ENCODE measurements around the gene SERINC2. TPM values are rescaled to one million over a fixed set of nuclear protein-coding genes. Genes with fewer than 3 reads are reported as not detected.

Gene SERINC2
- total and polyA plus RNA-seq, 10 of the 15 experiments (the other 5 are each of a cell fraction or from before 2014, with no cell fraction given) = 0.02 to 9.4 (median 0.50) TPM

DNA sequence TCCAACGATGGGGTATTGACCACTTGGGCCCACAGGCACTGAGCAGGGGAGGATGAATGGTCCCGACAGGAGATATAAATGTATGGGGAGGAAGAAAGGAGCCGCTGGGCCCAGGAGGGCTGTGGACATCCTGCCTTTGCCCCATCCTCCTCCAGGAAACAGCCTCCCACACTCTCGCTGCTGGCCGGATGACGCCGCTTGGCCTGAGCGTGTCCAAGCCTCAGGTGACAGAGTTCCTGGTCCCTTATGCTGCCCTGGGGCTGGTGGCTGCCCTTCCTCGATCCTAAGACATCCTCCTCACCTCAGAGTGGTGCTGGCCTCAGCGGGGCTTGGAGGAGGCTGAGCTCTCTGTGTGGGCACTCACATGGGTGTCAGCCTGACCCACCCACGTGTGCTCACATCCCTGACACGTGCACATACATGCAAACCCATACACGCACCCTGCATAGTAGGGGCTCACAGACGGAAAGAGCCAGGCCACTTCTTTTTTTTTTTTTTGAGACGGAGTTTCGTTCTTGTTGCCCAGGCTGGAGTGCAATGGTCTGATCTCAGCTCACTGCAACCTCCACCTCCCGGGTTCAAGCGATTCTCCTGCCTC is 5.9 kb upstream of the SERINC2 start:
- Histone ChIP-seq H3K4me3 (no peak overlapping the region), H2AFZ (ENCODE audit: control insufficient read depth, low read depth, low read length) (no peak overlapping the region), H4K20me1 (ENCODE audit: control insufficient read depth, insufficient read depth) (no peaks in the 10 kb centered on the region; the same call in 1 of the 2 replicates), H3K36me3 (ENCODE audit: control insufficient read depth in 2 of 2, insufficient read depth in 2 of 2, low read length in 1 of 2) (no peaks in the 10 kb centered on the region), H3K4me2 (ENCODE audit: control insufficient read depth, insufficient read depth) (no peak overlapping the region), H3K27ac (ENCODE audit: control insufficient read depth, insufficient read depth) (no peak overlapping the region), H3K79me2 (ENCODE audit: control insufficient read depth, insufficient read depth, low read length) (no peaks in the 10 kb centered on the region), H3K9ac (ENCODE audit: control insufficient read depth, insufficient read depth, low read length) (no peak overlapping the region), H3K9me3 (replicated peaks; ENCODE audit: control insufficient read depth, insufficient read depth, low read length) (no peaks in the 10 kb centered on the region), H3K27me3 (replicated peaks in 1 of 2; ENCODE audit: control insufficient read depth in 2 of 2, insufficient read depth in 2 of 2, low read length in 1 of 2) (peaks cover 2% of the 10 kb centered on the region in 2 experiments; a peak in 1 of 4 replicates), H3K4me1 (ENCODE audit: control insufficient read depth, insufficient read depth, low read length) (peaks cover 5% of the 10 kb centered on the region; the same call in 1 of the 2 replicates)
- FAIRE-seq (no peak), ATAC-seq (no peak), DNase-seq (ENCODE audit: low read depth, low spot score) (no peak)
- in situ Hi-C loops (cut with MboI) = no loop called here
- ChIA-PET POLR2A (no interaction called here), CTCF (interaction anchor here (0.6 to 3.0 kb wide), 4 partner anchors 12 to 118 kb away, joined by 3 to 11 read pairs (median 6); no protein-coding TSS in a partner anchor), RAD21 (ENCODE audit: unreplicated experiment) (no interaction called here), SMC1A (ENCODE audit: uncharacterized antibody, unreplicated experiment) (no interaction called here)
- 52% methylated on average over 17 of the region's 18 CpGs for WGBS (ENCODE audit: insufficient coverage, insufficient replicate concordance, low lambda C conversion rate, missing lambda C conversion rate)
- intact Hi-C loops (cut with micrococcal nuclease; ENCODE audit: unreplicated experiment) = no loop called here
- BruUV-seq (replicated peaks) = no TSS peak
- no peak for TF ChIP-seq RAD21 (IDR thresholded peaks at IDR 0.05; ENCODE audit: insufficient read depth, low read depth, low read length)
- no peak for TF ChIP-seq ZNF207 (IDR thresholded peaks at IDR 0.05; ENCODE audit: borderline replicate concordance)
- TF ChIP-seq ESRRA (IDR thresholded peaks at IDR 0.05; ENCODE audit: low read length) = no peak
- no peak for TF ChIP-seq SKIL (IDR thresholded peaks at IDR 0.05; ENCODE audit: low read depth, poor library complexity, severe bottlenecking)
- no peak for TF ChIP-seq SREBF1 (IDR thresholded peaks at IDR 0.05; ENCODE audit: low read length)
- TF ChIP-seq STAT1 (conservative IDR thresholded peaks at IDR 0.05) = no peak
- no peak for TF ChIP-seq YY1 (IDR thresholded peaks at IDR 0.05; ENCODE audit: low read depth, low read length)
- no peak for TF ChIP-seq ZBED1 (IDR thresholded peaks at IDR 0.05; ENCODE audit: borderline replicate concordance)
- no peak for TF ChIP-seq TAF1 (IDR thresholded peaks at IDR 0.05; ENCODE audit: borderline replicate concordance, low read depth, low read length)
- TF ChIP-seq IRF5 (IDR thresholded peaks at IDR 0.05; ENCODE audit: borderline replicate concordance) = no peak
- TF ChIP-seq, protein P1, sequence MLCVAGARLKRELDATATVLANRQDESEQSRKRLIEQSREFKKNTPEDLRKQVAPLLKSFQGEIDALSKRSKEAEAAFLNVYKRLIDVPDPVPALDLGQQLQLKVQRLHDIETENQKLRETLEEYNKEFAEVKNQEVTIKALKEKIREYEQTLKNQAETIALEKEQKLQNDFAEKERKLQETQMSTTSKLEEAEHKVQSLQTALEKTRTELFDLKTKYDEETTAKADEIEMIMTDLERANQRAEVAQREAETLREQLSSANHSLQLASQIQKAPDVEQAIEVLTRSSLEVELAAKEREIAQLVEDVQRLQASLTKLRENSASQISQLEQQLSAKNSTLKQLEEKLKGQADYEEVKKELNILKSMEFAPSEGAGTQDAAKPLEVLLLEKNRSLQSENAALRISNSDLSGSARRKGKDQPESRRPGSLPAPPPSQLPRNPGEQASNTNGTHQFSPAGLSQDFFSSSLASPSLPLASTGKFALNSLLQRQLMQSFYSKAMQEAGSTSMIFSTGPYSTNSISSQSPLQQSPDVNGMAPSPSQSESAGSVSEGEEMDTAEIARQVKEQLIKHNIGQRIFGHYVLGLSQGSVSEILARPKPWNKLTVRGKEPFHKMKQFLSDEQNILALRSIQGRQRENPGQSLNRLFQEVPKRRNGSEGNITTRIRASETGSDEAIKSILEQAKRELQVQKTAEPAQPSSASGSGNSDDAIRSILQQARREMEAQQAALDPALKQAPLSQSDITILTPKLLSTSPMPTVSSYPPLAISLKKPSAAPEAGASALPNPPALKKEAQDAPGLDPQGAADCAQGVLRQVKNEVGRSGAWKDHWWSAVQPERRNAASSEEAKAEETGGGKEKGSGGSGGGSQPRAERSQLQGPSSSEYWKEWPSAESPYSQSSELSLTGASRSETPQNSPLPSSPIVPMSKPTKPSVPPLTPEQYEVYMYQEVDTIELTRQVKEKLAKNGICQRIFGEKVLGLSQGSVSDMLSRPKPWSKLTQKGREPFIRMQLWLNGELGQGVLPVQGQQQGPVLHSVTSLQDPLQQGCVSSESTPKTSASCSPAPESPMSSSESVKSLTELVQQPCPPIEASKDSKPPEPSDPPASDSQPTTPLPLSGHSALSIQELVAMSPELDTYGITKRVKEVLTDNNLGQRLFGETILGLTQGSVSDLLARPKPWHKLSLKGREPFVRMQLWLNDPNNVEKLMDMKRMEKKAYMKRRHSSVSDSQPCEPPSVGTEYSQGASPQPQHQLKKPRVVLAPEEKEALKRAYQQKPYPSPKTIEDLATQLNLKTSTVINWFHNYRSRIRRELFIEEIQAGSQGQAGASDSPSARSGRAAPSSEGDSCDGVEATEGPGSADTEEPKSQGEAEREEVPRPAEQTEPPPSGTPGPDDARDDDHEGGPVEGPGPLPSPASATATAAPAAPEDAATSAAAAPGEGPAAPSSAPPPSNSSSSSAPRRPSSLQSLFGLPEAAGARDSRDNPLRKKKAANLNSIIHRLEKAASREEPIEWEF (IDR thresholded peaks at IDR 0.05; ENCODE audit: insufficient replicate concordance, low read depth, low read length) = no peak
- TF ChIP-seq SPI1 (IDR thresholded peaks at IDR 0.05; ENCODE audit: borderline replicate concordance, insufficient read depth, low read depth, low read length) = no peak
- TF ChIP-seq MEF2A (IDR thresholded peaks at IDR 0.05; ENCODE audit: insufficient read depth, low read depth, low read length) = no peak
- TF ChIP-seq NFXL1 (IDR thresholded peaks at IDR 0.05; ENCODE audit: borderline replicate concordance) = no peak
